GM12892 (cell line): Measurements from ENCODE around the gene MVB12B.

Experiments used
- POLR2A ChIP-seq: IDR thresholded peaks from 2 replicates; pipeline ENCODE4 v1.6.1; 2011; ENCODE audit warnings: low read depth, low read length, control low read depth
- POLR2AphosphoS5 ChIP-seq: IDR thresholded peaks from 2 replicates; pipeline ENCODE4 v1.6.1; 2011; ENCODE audit warnings: low read depth, low read length, control low read depth
- TAF1 ChIP-seq: IDR thresholded peaks from 2 replicates; pipeline ENCODE4 v1.6.1; 2011; ENCODE audit warnings: low read depth, mild to moderate bottlenecking, control low read depth, low read length, borderline replicate concordance

- no peak for TF ChIP-seq POLR2AphosphoS5
- no peak for TF ChIP-seq POLR2A
- no peak for TF ChIP-seq TAF1
These were observed 177.7 kb downstream of the MVB12B start for GRCh38 chr9:126504086-126504976.
